HG02610 (cell line): ENCODE data around the gene CDH4.

Experiments
- ATAC-seq: cut with Tn5 transposase; IDR thresholded peaks from one replicate; pipeline ENCODE4 v1.9.1; 2021; ENCODE audit warnings: mild to moderate bottlenecking, moderate library complexity; ENCODE audit not compliant: unreplicated experiment

The CDH4 gene

GRCh38 chr20:61927826-61928541 is 675.9 kb downstream of the CDH4 start:
- ATAC-seq: no peak

- no peak for ATAC-seq
These were observed 677.5 kb downstream of the CDH4 start for GRCh38 chr20:61929561-61929960.

- ATAC-seq: no peak
These were observed 678.1 kb downstream of the CDH4 start for GRCh38 chr20:61929971-61930666.

GRCh38 chr20:61930776-61931475 is 678.9 kb downstream of the CDH4 start:
- ATAC-seq: no peak

GRCh38 chr20:61931476-61932198 is 679.6 kb downstream of the CDH4 start:
- no peak for ATAC-seq

- ATAC-seq: no peak
These were observed 680.1 kb downstream of the CDH4 start for GRCh38 chr20:61932199-61932592.

GRCh38 chr20:61932711-61933480 is 680.8 kb downstream of the CDH4 start:
- ATAC-seq: no peak

- no peak for ATAC-seq
These were observed 681.5 kb downstream of the CDH4 start for GRCh38 chr20:61933481-61933950.

- no peak for ATAC-seq
These were observed 682.1 kb downstream of the CDH4 start for GRCh38 chr20:61933951-61934715.

GRCh38 chr20:61934716-61935530 is 682.9 kb downstream of the CDH4 start:
- ATAC-seq: no peak

- no peak for ATAC-seq
These were observed 684.1 kb downstream of the CDH4 start for GRCh38 chr20:61935926-61936700.

GRCh38 chr20:61936701-61937131 is 684.7 kb downstream of the CDH4 start:
- no peak for ATAC-seq

- ATAC-seq: no peak
These were observed 685.3 kb downstream of the CDH4 start for GRCh38 chr20:61937146-61937962.

- ATAC-seq: no peak
These were observed 686.1 kb downstream of the CDH4 start for GRCh38 chr20:61937963-61938838.

GRCh38 chr20:61938839-61939690 is 687.0 kb downstream of the CDH4 start:
- no peak for ATAC-seq
